H1 (cell line): ENCODE measurements around the gene CAMTA1. TPM values are rescaled to one million over a fixed set of nuclear protein-coding genes. Genes with fewer than 3 reads are reported as not detected.

Source experiments
- CTCF ChIA-PET: fragments of 300-600 bp; sonication (Branson Sonifier 250); formaldehyde crosslinking; loops from one replicate; lab custom pipeline; 2021; ENCODE audit not compliant: partially characterized antibody; lab: Charles Lee
- POLR2A ChIA-PET: fragments of 300-600 bp; sonication (Branson Sonifier 250); formaldehyde crosslinking; loops from one replicate; lab custom pipeline; 2021; ENCODE audit warnings: inconsistent platforms; ENCODE audit not compliant: partially characterized antibody; lab: Charles Lee
- DNase-seq, 2 experiments: peaks; one replicate each; pipeline versions ENCODE4 v3.0.0 to v3.0.0-alpha.2; 2010 to 2022; ENCODE audit warnings: low spot score in 2 of 2, low read depth in 1 of 2, mixed read lengths in 1 of 2
- FAIRE-seq: peaks from 2 replicates; lab custom pipeline; 2011; peaks lifted over from hg19 to GRCh38; lab: Jason Lieb, UNC
- H2AFZ ChIP-seq: 2 replicates; pipeline ENCODE4 v1.8.1; 2012; ENCODE audit warnings: low read length, inconsistent platforms
- H2AK5ac ChIP-seq: 2 replicates; pipeline ENCODE4 v1.6.1; 2013; ENCODE audit warnings: low read depth, low read length
- H2BK120ac ChIP-seq: replicated peaks from 2 replicates; pipeline ENCODE3; 2013; ENCODE audit warnings: low read depth, low read length, inconsistent platforms
- H2BK12ac ChIP-seq: 2 replicates; pipeline ENCODE4 v1.6.1; 2013; ENCODE audit warnings: low read depth, low read length
- H2BK15ac ChIP-seq: 2 replicates; pipeline ENCODE4 v1.6.1; 2013; ENCODE audit warnings: low read length
- H2BK20ac ChIP-seq: 2 replicates; pipeline ENCODE4 v1.6.1; 2013; ENCODE audit warnings: low read length
- H2BK5ac ChIP-seq: 2 replicates; pipeline ENCODE4 v1.6.1; 2013; ENCODE audit warnings: low read depth, low read length
- H3K14ac ChIP-seq: 2 replicates; pipeline ENCODE4 v1.6.1; 2013; ENCODE audit warnings: inconsistent platforms; ENCODE audit not compliant: insufficient read length
- H3K18ac ChIP-seq: 2 replicates; pipeline ENCODE4 v1.6.1; 2013; ENCODE audit warnings: low read length; ENCODE audit errors: extremely low read depth
- H3K23ac ChIP-seq: 2 replicates; pipeline ENCODE4 v1.6.1; 2013; ENCODE audit warnings: inconsistent platforms; ENCODE audit not compliant: insufficient read length
- H3K23me2 ChIP-seq: 2 replicates; pipeline ENCODE4 v1.6.1; 2013; ENCODE audit warnings: low read depth, low read length
- H3K27ac ChIP-seq: 2 replicates; pipeline ENCODE4 v1.6.1; 2011; ENCODE audit warnings: low read depth, low read length, inconsistent platforms
- H3K27me3 ChIP-seq, 4 experiments: replicated peaks in 1 of 4; 1 replicate in 1 of 4; 2 replicates in 3 of 4; pipeline versions ENCODE4 v1.6.1 to v1.8.1; 2011 to 2013; ENCODE audit warnings: low read length in 3 of 4, mild to moderate bottlenecking in 3 of 4, inconsistent platforms in 2 of 4, mixed read lengths in 2 of 4, moderate library complexity in 1 of 4; ENCODE audit not compliant: control insufficient read depth in 3 of 4, insufficient read depth in 3 of 4; ENCODE audit errors: extremely low read depth in 1 of 4
- H3K36me3 ChIP-seq, 4 experiments: 2 replicates each; pipeline versions ENCODE4 v1.6.1 to v1.8.1; 2011 to 2013; ENCODE audit warnings: mild to moderate bottlenecking in 4 of 4, low read length in 3 of 4, moderate library complexity in 2 of 4, control low read depth in 1 of 4, inconsistent platforms in 1 of 4; ENCODE audit not compliant: insufficient read depth in 4 of 4, control insufficient read depth in 2 of 4
- H3K4ac ChIP-seq: replicated peaks from 2 replicates; pipeline ENCODE3; 2013; ENCODE audit warnings: low read length, low read depth, mixed read lengths, inconsistent platforms; ENCODE audit not compliant: insufficient read length
- H3K4me1 ChIP-seq, 4 experiments: replicated peaks in 1 of 4; 1 replicate in 1 of 4; 2 replicates in 3 of 4; pipeline versions ENCODE4 v1.6.1 to v1.8.1; 2011 to 2013; ENCODE audit warnings: low read length in 3 of 4, inconsistent platforms in 2 of 4, mixed read lengths in 1 of 4; ENCODE audit not compliant: insufficient read depth in 4 of 4, control insufficient read depth in 3 of 4
- H3K4me2 ChIP-seq, 2 experiments: 2 replicates each; pipeline versions ENCODE4 v1.6.1 to v1.8.1; 2011 to 2013; ENCODE audit warnings: low read depth in 2 of 2, low read length in 2 of 2, control low read depth in 1 of 2, inconsistent platforms in 1 of 2, mild to moderate bottlenecking in 1 of 2; ENCODE audit not compliant: insufficient read depth in 1 of 2
- H3K4me3 ChIP-seq, 4 experiments: fragments of 200-600, 300-600 bp in 1 of 4; sonication (generic), shearing (Covaris generic), sonication (Bioruptor Twin) in 1 of 4; 2 replicates each; pipeline versions ENCODE4 v1.5.1 to v1.8.1; 2011 to 2016; ENCODE audit warnings: low read length in 4 of 4, low read depth in 3 of 4, control low read depth in 2 of 4, inconsistent platforms in 2 of 4, mild to moderate bottlenecking in 2 of 4, mixed read lengths in 1 of 4, moderate library complexity in 1 of 4; ENCODE audit not compliant: insufficient read depth in 2 of 4; ENCODE audit errors: extremely low read depth in 1 of 4
- H3K56ac ChIP-seq: replicated peaks from 2 replicates; pipeline ENCODE3; 2013; ENCODE audit warnings: low read depth, mild to moderate bottlenecking, mixed read lengths, low read length, inconsistent platforms; ENCODE audit not compliant: insufficient read length
- H3K79me1 ChIP-seq: 2 replicates; pipeline ENCODE4 v1.6.1; 2013; ENCODE audit warnings: low read depth, low read length, control low read depth
- H3K79me2 ChIP-seq, 2 experiments: 2 replicates each; pipeline versions ENCODE4 v1.6.1 to v1.8.1; 2012 to 2013; ENCODE audit warnings: low read length in 2 of 2, mild to moderate bottlenecking in 2 of 2, inconsistent platforms in 1 of 2; ENCODE audit not compliant: insufficient read depth in 2 of 2, control insufficient read depth in 1 of 2
- H3K9ac ChIP-seq, 4 experiments: replicated peaks in 1 of 4; 1 replicate in 1 of 4; 2 replicates in 3 of 4; pipeline versions ENCODE4 v1.6.1 to v1.8.1; 2011 to 2013; ENCODE audit warnings: low read depth in 3 of 4, low read length in 3 of 4, control low read depth in 2 of 4, mild to moderate bottlenecking in 2 of 4, moderate library complexity in 2 of 4, inconsistent platforms in 1 of 4; ENCODE audit errors: extremely low read depth in 1 of 4
- H3K9me3 ChIP-seq, 2 experiments: 2 replicates each; pipeline versions ENCODE4 v1.6.1 to v1.8.1; 2012 to 2013; ENCODE audit warnings: mild to moderate bottlenecking in 2 of 2, moderate library complexity in 2 of 2, control low read depth in 1 of 2, inconsistent platforms in 1 of 2, low read depth in 1 of 2, low read length in 1 of 2, mixed read lengths in 1 of 2; ENCODE audit not compliant: insufficient read depth in 2 of 2
- H4K20me1 ChIP-seq, 2 experiments: replicated peaks in 1 of 2; 2 replicates each; pipeline versions ENCODE3 to v1.8.1; 2011 to 2013; ENCODE audit warnings: inconsistent platforms in 2 of 2, low read length in 2 of 2, mild to moderate bottlenecking in 1 of 2; ENCODE audit not compliant: insufficient read depth in 2 of 2, control insufficient read depth in 1 of 2
- H4K5ac ChIP-seq: 2 replicates; pipeline ENCODE4 v1.6.1; 2013; ENCODE audit warnings: low read length, low read depth, mixed read lengths, inconsistent platforms; ENCODE audit not compliant: insufficient read length
- H4K8ac ChIP-seq: 2 replicates; pipeline ENCODE4 v1.8.0; 2013; ENCODE audit warnings: mild to moderate bottlenecking, moderate library complexity, low read length, inconsistent platforms; ENCODE audit not compliant: insufficient read depth; ENCODE audit errors: extremely low read depth
- H4K91ac ChIP-seq: replicated peaks from 2 replicates; pipeline ENCODE3; 2013; ENCODE audit warnings: low read length, mixed read lengths, inconsistent platforms; ENCODE audit not compliant: insufficient read length
- BACH1 ChIP-seq: IDR thresholded peaks from 2 replicates; pipeline ENCODE4 v1.6.1; 2012; ENCODE audit warnings: low read length, improper control_type of control experiment
- BRCA1 ChIP-seq: IDR thresholded peaks from 2 replicates; pipeline ENCODE4 v1.6.1; 2012; ENCODE audit warnings: low read depth, low read length, improper control_type of control experiment
- CHD1 ChIP-seq: IDR thresholded peaks from 2 replicates; pipeline ENCODE4 v1.6.1; 2012; ENCODE audit warnings: low read depth, low read length, improper control_type of control experiment
- GABPA ChIP-seq: IDR thresholded peaks from 2 replicates; pipeline ENCODE4 v1.6.1; 2011; ENCODE audit warnings: mild to moderate bottlenecking, low read length, moderate library complexity, borderline replicate concordance; ENCODE audit not compliant: insufficient read depth
- HDAC6 ChIP-seq: IDR thresholded peaks from one replicate; pipeline ENCODE4 v1.7.1; 2012; ENCODE audit warnings: low read depth, mild to moderate bottlenecking, inconsistent platforms, low read length, moderate library complexity
- KDM4A ChIP-seq: IDR thresholded peaks from one replicate; pipeline ENCODE4 v1.7.1; 2012; ENCODE audit warnings: low read depth, mild to moderate bottlenecking, moderate library complexity, low read length, inconsistent platforms; ENCODE audit not compliant: severe bottlenecking
- NRF1 ChIP-seq: IDR thresholded peaks from 2 replicates; pipeline ENCODE4 v1.6.1; 2011; ENCODE audit warnings: mild to moderate bottlenecking, low read depth, low read length, improper control_type of control experiment
- RNF2 ChIP-seq: fragments of 200-900, 300-1000 bp; sonication (generic); IDR thresholded peaks from 2 replicates; pipeline ENCODE4 v1.7.1; 2016; ENCODE audit warnings: borderline replicate concordance, low read depth, mild to moderate bottlenecking, antibody characterized with exemption, low read length; ENCODE audit not compliant: poor library complexity, severe bottlenecking; ENCODE audit errors: missing control alignments
- RXRA ChIP-seq: IDR thresholded peaks from 2 replicates; pipeline ENCODE4 v1.6.1; 2011; ENCODE audit warnings: low read depth, mild to moderate bottlenecking, low read length, moderate library complexity; ENCODE audit not compliant: insufficient read depth
- SUZ12 ChIP-seq: fragments of 200-600 bp; sonication (generic); IDR thresholded peaks from 2 replicates; pipeline ENCODE4 v1.6.1; 2012; ENCODE audit warnings: mild to moderate bottlenecking, inconsistent platforms, low read length, moderate library complexity, mixed read lengths
- TCF12 ChIP-seq: IDR thresholded peaks from 2 replicates; pipeline ENCODE4 v1.6.1; 2011; ENCODE audit warnings: low read depth, mild to moderate bottlenecking, low read length
- TEAD4 ChIP-seq: IDR thresholded peaks from 2 replicates; pipeline ENCODE4 v1.6.1; 2012; ENCODE audit warnings: low read depth, low read length, inconsistent platforms, mixed read lengths
- USF2 ChIP-seq: IDR thresholded peaks from 2 replicates; pipeline ENCODE4 v1.6.1; 2011; ENCODE audit warnings: low read length, improper control_type of control experiment
- WGBS, 2 experiments: shearing (Covaris generic) in 1 of 2; methylation state at CpG; one replicate each; pipeline versions ENCODE4 v1.1.6 to v1.1.7; 2013 to 2015; ENCODE audit warnings: low lambda C conversion rate in 2 of 2, mixed read lengths in 2 of 2, inconsistent platforms in 1 of 2, low coverage in 1 of 2, missing lambda C conversion rate in 1 of 2; ENCODE audit not compliant: insufficient replicate concordance in 2 of 2, insufficient coverage in 1 of 2, insufficient read length in 1 of 2; ENCODE audit errors: extremely low coverage in 1 of 2, missing lambda C conversion rate in 1 of 2; 5-methylcytosine and 5-hydroxymethylcytosine counted together
- polyA plus RNA-seq, 7 experiments: library from polyadenylated mRNA; depleted of rRNA in 3 of 7; stranded (reverse) in 5 of 7; unstranded in 2 of 7; fragments of >200 nt in 5 of 7; fragments of 200-250 nt in 2 of 7; gene quantifications; 1 replicate in 5 of 7; 2 replicates in 1 of 7; 4 replicates in 1 of 7; pipeline versions ENCODE4 v1.2.1 to v1.2.3, GENCODE V29; 2011 to 2013; ENCODE audit warnings: missing spikeins in 2 of 7, mixed read lengths in 2 of 7
- total RNA-seq: library from RNA; stranded (reverse); fragmentation: NEBNext Ultra II Directional; extraction: Animal tissue kit (Norgen Biotek cat#: 25700); gene quantifications from 2 replicates; pipeline ENCODE4 v1.2.1, GENCODE V29; 2021

CAMTA1 gene
- total and polyA plus RNA-seq, 2 of the 8 experiments (the other 6 are each of a cell fraction or from before 2014, with no cell fraction given) = 65.0 to 119 TPM

GRCh38 chr1:7333094-7333493 lies 547.8 kb downstream of the CAMTA1 start:
- Histone ChIP-seq H2BK12ac (no peak overlapping the region), H3K18ac (no peak overlapping the region), H3K14ac (no peak overlapping the region), H2AFZ (no peak overlapping the region), H2AK5ac (no peak overlapping the region), H3K4ac (no peak overlapping the region), H3K79me1 (no peaks in the 10 kb centered on the region; the same call in 1 of the 2 replicates), H2BK20ac (no peak overlapping the region), H2BK120ac (no peak overlapping the region), H3K4me1 (peaks cover 2 to 8% (median 4%) of the 10 kb centered on the region in 4 experiments; a peak in 4 of 7 replicates), H2BK15ac (no peak overlapping the region; the same call in 1 of the 2 replicates), H4K5ac (no peak overlapping the region), H4K91ac (no peak overlapping the region), H3K4me3 (no peak overlapping the region), H4K20me1 (no peaks in the 10 kb centered on the region), H3K27me3 (no peaks in the 10 kb centered on the region), H3K27ac (no peak overlapping the region), H4K8ac (no peak overlapping the region), H3K9ac (no peak overlapping the region), H2BK5ac (no peak overlapping the region), H3K23ac (no peak overlapping the region), H3K79me2 (no peaks in the 10 kb centered on the region), H3K56ac (no peak overlapping the region), H3K36me3 (no peaks in the 10 kb centered on the region), H3K4me2 (no peak overlapping the region), H3K23me2 (no peaks in the 10 kb centered on the region), H3K9me3 (no peaks in the 10 kb centered on the region)
- POLR2A ChIA-PET = no interaction called here
- FAIRE-seq (no peak), DNase-seq (no peak)
- no peak for TF ChIP-seq TCF12
- no peak for TF ChIP-seq GABPA
- no peak for TF ChIP-seq CHD1
- no peak for TF ChIP-seq NRF1
- TF ChIP-seq RXRA = no peak
- no peak for TF ChIP-seq HDAC6
- no peak for TF ChIP-seq BACH1
- TF ChIP-seq USF2 = no peak
- no peak for TF ChIP-seq BRCA1
- no peak for TF ChIP-seq RNF2
- TF ChIP-seq TEAD4 = no peak
- TF ChIP-seq SUZ12 = no peak
- no peak for TF ChIP-seq KDM4A
- 90% methylated on average over 11 of the region's 11 CpGs; no CpG with 5 or more reads in 1 of the 2 experiments for WGBS, 2 experiments
- CTCF ChIA-PET = no interaction called here
